Measurements from ENCODE around the gene PDE4D. TPM values are rescaled to one million over a fixed set of nuclear protein-coding genes. Genes with fewer than 3 reads are reported as not detected.

Gene PDE4D
- total and polyA plus RNA-seq, 2 donors (not counting 3 experiments of a cell fraction or from before 2014, with no cell fraction given): 34.5 to 51.2 TPM

DNA sequence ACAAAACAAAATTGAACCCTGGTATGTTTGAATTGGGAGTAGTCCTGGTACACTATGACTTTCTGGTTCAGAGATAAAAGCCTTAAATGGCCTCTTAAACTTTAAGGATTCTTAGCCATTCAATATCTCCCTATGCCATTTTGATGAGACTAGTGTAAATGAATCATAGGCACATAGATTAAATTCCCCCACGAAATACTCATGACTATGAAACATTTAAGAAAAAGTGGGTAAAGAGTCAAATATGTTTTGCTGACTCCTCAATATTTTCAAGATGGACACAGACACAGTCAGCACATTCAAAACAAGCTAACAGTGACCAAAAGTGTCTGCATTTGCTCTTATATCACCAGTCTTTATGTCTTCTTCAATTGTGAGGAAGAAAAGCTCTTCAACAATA lies 278.3 kb downstream of the PDE4D start:
- POLR2A ChIA-PET: no interaction called here
- no peak for TF ChIP-seq JUN (IDR thresholded peaks at IDR 0.05; ENCODE audit: borderline replicate concordance, insufficient read depth, insufficient read length, low read depth)
- no peak for TF ChIP-seq GATA2 (IDR thresholded peaks at IDR 0.05; ENCODE audit: insufficient read depth, insufficient read length, low read depth, low read length)
- TF ChIP-seq EZH2 (IDR thresholded peaks at IDR 0.05; ENCODE audit: borderline replicate concordance, low read depth, low read length, severe bottlenecking): no peak
- TF ChIP-seq, protein P1, sequence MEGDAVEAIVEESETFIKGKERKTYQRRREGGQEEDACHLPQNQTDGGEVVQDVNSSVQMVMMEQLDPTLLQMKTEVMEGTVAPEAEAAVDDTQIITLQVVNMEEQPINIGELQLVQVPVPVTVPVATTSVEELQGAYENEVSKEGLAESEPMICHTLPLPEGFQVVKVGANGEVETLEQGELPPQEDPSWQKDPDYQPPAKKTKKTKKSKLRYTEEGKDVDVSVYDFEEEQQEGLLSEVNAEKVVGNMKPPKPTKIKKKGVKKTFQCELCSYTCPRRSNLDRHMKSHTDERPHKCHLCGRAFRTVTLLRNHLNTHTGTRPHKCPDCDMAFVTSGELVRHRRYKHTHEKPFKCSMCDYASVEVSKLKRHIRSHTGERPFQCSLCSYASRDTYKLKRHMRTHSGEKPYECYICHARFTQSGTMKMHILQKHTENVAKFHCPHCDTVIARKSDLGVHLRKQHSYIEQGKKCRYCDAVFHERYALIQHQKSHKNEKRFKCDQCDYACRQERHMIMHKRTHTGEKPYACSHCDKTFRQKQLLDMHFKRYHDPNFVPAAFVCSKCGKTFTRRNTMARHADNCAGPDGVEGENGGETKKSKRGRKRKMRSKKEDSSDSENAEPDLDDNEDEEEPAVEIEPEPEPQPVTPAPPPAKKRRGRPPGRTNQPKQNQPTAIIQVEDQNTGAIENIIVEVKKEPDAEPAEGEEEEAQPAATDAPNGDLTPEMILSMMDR (IDR thresholded peaks at IDR 0.05; ENCODE audit: extremely low read depth in 1 of 2, insufficient read depth in 1 of 2, low read depth in 1 of 2, low read length in 2 of 2): no peak
- TF ChIP-seq POLR2AphosphoS5 (IDR thresholded peaks at IDR 0.05; ENCODE audit: insufficient read depth, low read depth, low read length): no peak
- TF ChIP-seq MYC (IDR thresholded peaks at IDR 0.05; ENCODE audit: low read depth, low read length): no peak
- no peak for TF ChIP-seq FOS (IDR thresholded peaks at IDR 0.05; ENCODE audit: borderline replicate concordance, insufficient read depth, low read length)
- TF ChIP-seq POLR2A (IDR thresholded peaks at IDR 0.05; ENCODE audit: low read depth, low read length): no peak
- TF ChIP-seq MAX (IDR thresholded peaks at IDR 0.05; ENCODE audit: insufficient read depth, insufficient read length): no peak
- Histone ChIP-seq H3K27me3 (ENCODE audit: control insufficient read depth in 2 of 2, insufficient read depth in 2 of 2, low read length in 2 of 2) (no peaks in the 10 kb centered on the region), H3K9me1 (replicated peaks; ENCODE audit: control insufficient read depth, extremely low read depth, insufficient read depth, low read length) (no peaks in the 10 kb centered on the region), H3K79me2 (ENCODE audit: control insufficient read depth, insufficient read depth, low read length) (no peaks in the 10 kb centered on the region), H3K9ac (replicated peaks; ENCODE audit: extremely low read depth, insufficient read depth, low read length) (no peak overlapping the region), H2AFZ (ENCODE audit: low read depth, low read length) (no peak overlapping the region), H3K27ac (ENCODE audit: insufficient read depth, low read depth, low read length) (no peak overlapping the region), H3K4me3 (replicated peaks in 1 of 3; ENCODE audit: insufficient read depth in 1 of 3, low read depth in 1 of 3, low read length in 3 of 3) (no peak overlapping the region), H3K4me1 (ENCODE audit: control insufficient read depth, extremely low read depth, insufficient read depth, low read length) (no peaks in the 10 kb centered on the region), H3K9me3 (replicated peaks; ENCODE audit: control insufficient read depth, insufficient read depth, low read length) (no peaks in the 10 kb centered on the region), H3K36me3 (ENCODE audit: control insufficient read depth in 2 of 2, extremely low read depth in 1 of 2, insufficient read depth in 2 of 2, low read length in 2 of 2) (no peaks in the 10 kb centered on the region), H3K4me2 (ENCODE audit: insufficient read depth, low read length) (no peak overlapping the region), H4K20me1 (replicated peaks; ENCODE audit: control insufficient read depth, extremely low read depth, insufficient read depth, low read length) (no peaks in the 10 kb centered on the region)
- FAIRE-seq (peak; percentile 63), DNase-seq (ENCODE audit: low read depth, low spot score) (no peak)
- no TSS peak for BruUV-seq (replicated peaks)
- intact Hi-C loops (cut with micrococcal nuclease) (no loop called here), dilution Hi-C loops (cut with MboI; ENCODE audit: extremely low pct_ligation_motif_present, low sequenced_read_pairs) (no loop called here)
- CTCF ChIA-PET: interaction anchor here (0.9 to 1.3 kb wide), 2 partner anchors 11 to 32 kb away, joined by 3 to 4 read pairs; no protein-coding TSS in a partner anchor

All from endothelial cell of umbilical vein (primary cell).